Endothelial cell of umbilical vein (primary cell): Measurements from ENCODE around the gene FAM3C. TPM values are rescaled to one million over a fixed set of nuclear protein-coding genes. Genes with fewer than 3 reads are reported as not detected.

Experiments used
- BruUV-seq: library from RNA; stranded (reverse); fragments of 400-500 nt; replicated peaks from 2 replicates; lab custom pipeline; 2021; lab: Mats Ljungman, UMichigan
- CTCF ChIA-PET: fragments of 300-600, 350-600 bp; sonication (Branson Sonifier 250); formaldehyde crosslinking; loops from one replicate; lab custom pipeline; 2021; ENCODE audit warnings: antibody characterized with exemption, inconsistent platforms; lab: Charles Lee
- POLR2A ChIA-PET: fragments of 300-600, 350-600 bp; sonication (Branson Sonifier 250); formaldehyde crosslinking; loops from one replicate; lab custom pipeline; 2021; ENCODE audit warnings: antibody characterized with exemption, inconsistent platforms; lab: Charles Lee
- DNase-seq: peaks from one replicate; pipeline ENCODE4 v3.0.0-alpha.2; 2011; ENCODE audit warnings: low read depth, low spot score
- FAIRE-seq: peaks from 2 replicates; lab custom pipeline; 2011; peaks lifted over from hg19 to GRCh38; lab: Jason Lieb, UNC
- H2AFZ ChIP-seq: 2 replicates; pipeline ENCODE4 v1.6.0; 2012; ENCODE audit warnings: low read depth, low read length, control low read depth, inconsistent platforms
- H3K27ac ChIP-seq: 2 replicates; pipeline ENCODE4 v1.5.1; 2011; ENCODE audit warnings: low read depth, mild to moderate bottlenecking, control low read depth, low read length, moderate library complexity; ENCODE audit not compliant: insufficient read depth
- H3K27me3 ChIP-seq, 2 experiments: 2 replicates each; pipeline versions ENCODE4 v1.6.0 to v1.6.1; 2011; ENCODE audit warnings: low read length in 2 of 2, mixed read lengths in 1 of 2; ENCODE audit not compliant: control insufficient read depth in 2 of 2, insufficient read depth in 2 of 2
- H3K36me3 ChIP-seq, 2 experiments: 2 replicates in 1 of 2; 3 replicates in 1 of 2; pipeline ENCODE4 v1.5.1; 2011; ENCODE audit warnings: low read length in 2 of 2, mild to moderate bottlenecking in 1 of 2, moderate library complexity in 1 of 2; ENCODE audit not compliant: control insufficient read depth in 2 of 2, insufficient read depth in 2 of 2; ENCODE audit errors: extremely low read depth in 1 of 2
- H3K4me1 ChIP-seq: 3 replicates; pipeline ENCODE4 v1.5.1; 2011; ENCODE audit warnings: mild to moderate bottlenecking, low read length; ENCODE audit not compliant: control insufficient read depth, insufficient read depth; ENCODE audit errors: extremely low read depth
- H3K4me2 ChIP-seq: 2 replicates; pipeline ENCODE4 v1.6.1; 2011; ENCODE audit warnings: low read length, control low read depth, mixed read lengths; ENCODE audit not compliant: insufficient read depth
- H3K4me3 ChIP-seq, 3 experiments: fragments of 200-600 bp in 1 of 3; sonication (generic), shearing (Covaris generic) in 1 of 3; replicated peaks in 1 of 3; 2 replicates each; pipeline ENCODE4 v1.5.1; 2011 to 2016; ENCODE audit warnings: control low read depth in 3 of 3, low read length in 3 of 3, mild to moderate bottlenecking in 2 of 3, inconsistent platforms in 1 of 3, low read depth in 1 of 3, moderate library complexity in 1 of 3; ENCODE audit not compliant: insufficient read depth in 1 of 3
- H3K79me2 ChIP-seq: 2 replicates; pipeline ENCODE4 v1.6.0; 2012; ENCODE audit warnings: low read length, inconsistent platforms; ENCODE audit not compliant: control insufficient read depth, insufficient read depth
- H3K9ac ChIP-seq: replicated peaks from 2 replicates; pipeline ENCODE3; 2011; ENCODE audit warnings: low read length, control low read depth; ENCODE audit not compliant: insufficient read depth; ENCODE audit errors: extremely low read depth
- H3K9me1 ChIP-seq: replicated peaks from 3 replicates; pipeline ENCODE4 v1.6.0; 2011; ENCODE audit warnings: mild to moderate bottlenecking, low read length; ENCODE audit not compliant: control insufficient read depth, insufficient read depth; ENCODE audit errors: extremely low read depth
- H3K9me3 ChIP-seq: replicated peaks from 2 replicates; pipeline ENCODE4 v1.5.1; 2012; ENCODE audit warnings: low read length, inconsistent platforms; ENCODE audit not compliant: control insufficient read depth, insufficient read depth
- H4K20me1 ChIP-seq: replicated peaks from 2 replicates; pipeline ENCODE3; 2011; ENCODE audit warnings: mild to moderate bottlenecking, low read length; ENCODE audit not compliant: control insufficient read depth, insufficient read depth; ENCODE audit errors: extremely low read depth
- CTCF ChIP-seq, 2 donors: IDR thresholded peaks; 1 replicate in 1 of 2; 2 replicates in 1 of 2; pipeline ENCODE4 v1.5.1; 2011; ENCODE audit warnings: low read length in 2 of 2, mild to moderate bottlenecking in 2 of 2, moderate library complexity in 2 of 2, control low read depth in 1 of 2, inconsistent platforms in 1 of 2, low read depth in 1 of 2; ENCODE audit not compliant: insufficient read depth in 1 of 2; ENCODE audit errors: extremely low read depth in 1 of 2
- EZH2 ChIP-seq: IDR thresholded peaks from 2 replicates; pipeline ENCODE4 v1.6.1; 2012; ENCODE audit warnings: borderline replicate concordance, low read depth, mild to moderate bottlenecking, moderate library complexity, low read length, inconsistent platforms; ENCODE audit not compliant: severe bottlenecking
- FOS ChIP-seq: IDR thresholded peaks from 2 replicates; pipeline ENCODE4 v1.6.1; 2011; ENCODE audit warnings: mild to moderate bottlenecking, low read length, moderate library complexity, borderline replicate concordance; ENCODE audit not compliant: insufficient read depth
- GATA2 ChIP-seq: IDR thresholded peaks from 2 replicates; pipeline ENCODE4 v1.7.0; 2011; ENCODE audit warnings: low read depth, mild to moderate bottlenecking, moderate library complexity, mixed read lengths, low read length; ENCODE audit not compliant: insufficient read length, insufficient read depth
- JUN ChIP-seq: IDR thresholded peaks from 2 replicates; pipeline ENCODE4 v1.6.1; 2011; ENCODE audit warnings: borderline replicate concordance, low read depth; ENCODE audit not compliant: insufficient read length, insufficient read depth
- MAX ChIP-seq: IDR thresholded peaks from 2 replicates; pipeline ENCODE4 v1.6.1; 2011; ENCODE audit not compliant: insufficient read depth, insufficient read length
- MYC ChIP-seq: IDR thresholded peaks from one replicate; pipeline ENCODE4 v1.6.1; 2011; ENCODE audit warnings: mild to moderate bottlenecking, low read depth, low read length
- POLR2A ChIP-seq: IDR thresholded peaks from 2 replicates; pipeline ENCODE4 v1.6.1; 2012; ENCODE audit warnings: low read depth, mild to moderate bottlenecking, control low read depth, low read length
- POLR2AphosphoS5 ChIP-seq: IDR thresholded peaks from 2 replicates; pipeline ENCODE4 v1.6.1; 2012; ENCODE audit warnings: low read depth, mild to moderate bottlenecking, control low read depth, low read length, moderate library complexity; ENCODE audit not compliant: insufficient read depth
- dilution Hi-C: fragments of 300-500 bp; cut with MboI; formaldehyde crosslinking; loops from one replicate; pipeline ENCODE4 v1.15.0; 2019; ENCODE audit warnings: low sequenced_read_pairs; ENCODE audit not compliant: extremely low pct_ligation_motif_present
- intact Hi-C: fragments of 100-400 bp; cut with micrococcal nuclease; formaldehyde crosslinking; loops from one replicate; pipeline ENCODE4 v1.10.0; 2022
- polyA plus RNA-seq, 4 experiments: library from polyadenylated mRNA; depleted of rRNA in 3 of 4; stranded (reverse) in 3 of 4; unstranded in 1 of 4; fragments of >200 nt; gene quantifications; 2 replicates each; pipeline versions ENCODE4 v1.2.1 to v1.2.3, GENCODE V29; 2011 to 2012; ENCODE audit warnings: missing spikeins in 1 of 4
- total RNA-seq: library from RNA; stranded (reverse); gene quantifications from 2 replicates; pipeline ENCODE4 v1.2.3, GENCODE V29; 2021

FAM3C gene
- total and polyA plus RNA-seq, 2 donors (not counting 3 experiments of a cell fraction or from before 2014, with no cell fraction given): 20.2 to 50.0 TPM

GRCh38 chr7:121344497-121344896 lies 51.6 kb downstream of the FAM3C start:
- Histone ChIP-seq H3K4me3 (no peak overlapping the region), H2AFZ (no peak overlapping the region), H3K9me1 (no peaks in the 10 kb centered on the region), H3K4me1 (peaks cover 6% of the 10 kb centered on the region), H3K27ac (no peak overlapping the region), H3K79me2 (no peaks in the 10 kb centered on the region), H3K4me2 (no peak overlapping the region), H3K27me3 (no peaks in the 10 kb centered on the region), H3K9ac (no peak overlapping the region), H4K20me1 (no peaks in the 10 kb centered on the region), H3K9me3 (no peaks in the 10 kb centered on the region), H3K36me3 (peaks cover 0 to 2% of the 10 kb centered on the region in 2 experiments)
- ChIA-PET CTCF (no interaction called here), POLR2A (no interaction called here)
- TF ChIP-seq GATA2 (no peak), JUN (no peak), FOS (no peak), EZH2 (no peak), CTCF (IDR thresholded peaks at IDR 0.05; ENCODE audit: extremely low read depth in 1 of 2, insufficient read depth in 1 of 2, low read depth in 1 of 2, low read length in 2 of 2) (no peak), POLR2A (no peak), MYC (no peak), MAX (no peak), POLR2AphosphoS5 (no peak)
- FAIRE-seq (no peak), DNase-seq (no peak)
- intact Hi-C loops (no loop called here), dilution Hi-C loops (no loop called here)
- no TSS peak for BruUV-seq
